ENCODE results near the gene NLGN1. TPM values are rescaled to one million over a fixed set of nuclear protein-coding genes. Genes with fewer than 3 reads are reported as not detected.

Gene NLGN1
- total RNA-seq, 1 donor from 2014 or later, result 10.6 TPM

DNA sequence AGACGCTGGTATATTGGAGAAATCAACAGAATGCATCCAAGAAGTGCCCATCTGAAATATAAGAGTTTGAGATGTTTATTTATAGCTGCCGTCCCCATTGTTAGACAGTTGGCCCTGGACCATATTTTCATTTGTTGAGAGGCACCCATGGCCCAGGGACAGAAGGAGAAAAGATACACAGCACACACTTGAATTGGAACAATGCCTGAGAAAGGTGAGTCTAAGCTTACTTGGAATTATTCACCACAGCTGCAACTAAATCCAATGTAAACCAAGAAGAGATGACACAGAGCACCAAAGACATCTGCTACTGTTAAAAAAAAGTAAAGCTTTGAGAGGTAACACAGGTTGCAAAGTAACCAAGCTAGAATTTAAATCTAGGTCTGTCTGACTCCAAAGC is 936.1 kb downstream of the NLGN1 start:
- no peak for DNase-seq (ENCODE audit: low spot score)

DNA sequence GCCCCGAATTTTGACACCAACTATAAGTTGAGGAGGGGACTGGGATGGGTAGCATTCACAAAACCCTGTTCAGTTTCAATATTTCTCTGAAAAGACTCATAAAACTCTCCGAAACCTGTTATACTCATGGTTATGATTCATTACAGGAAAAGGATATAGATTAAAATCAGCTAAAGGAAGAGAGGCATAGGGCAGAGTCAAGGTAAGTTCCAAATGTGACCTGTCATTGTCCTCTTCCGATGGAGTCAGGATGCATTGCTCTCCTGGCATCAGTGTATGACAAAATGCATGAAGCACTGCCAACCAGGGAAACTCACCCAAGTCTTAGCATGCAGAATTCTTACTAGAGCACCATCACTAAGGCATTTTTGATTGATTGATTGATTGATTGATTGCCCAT is 936.6 kb downstream of the NLGN1 start:
- DNase-seq (ENCODE audit: low spot score), result no peak

DNA sequence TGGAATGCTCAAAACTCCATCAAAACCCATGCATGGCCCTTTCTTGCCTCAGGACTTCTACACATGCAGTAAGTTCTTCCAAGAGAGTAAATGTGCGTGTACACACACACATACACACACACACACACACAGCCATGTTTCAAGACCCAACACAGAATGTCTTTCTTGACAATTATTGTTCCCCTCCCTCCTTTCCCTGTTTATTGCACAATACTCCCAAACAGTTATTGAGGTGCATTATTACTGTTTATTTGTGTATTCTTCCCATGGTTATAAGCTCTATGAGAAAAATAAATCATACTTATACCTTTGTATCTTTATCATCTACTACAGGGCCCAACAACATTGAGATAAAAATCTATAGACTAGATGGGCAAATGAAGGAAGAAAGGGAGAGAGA is 937.8 kb downstream of the NLGN1 start:
- no peak for DNase-seq (ENCODE audit: low spot score)

DNA sequence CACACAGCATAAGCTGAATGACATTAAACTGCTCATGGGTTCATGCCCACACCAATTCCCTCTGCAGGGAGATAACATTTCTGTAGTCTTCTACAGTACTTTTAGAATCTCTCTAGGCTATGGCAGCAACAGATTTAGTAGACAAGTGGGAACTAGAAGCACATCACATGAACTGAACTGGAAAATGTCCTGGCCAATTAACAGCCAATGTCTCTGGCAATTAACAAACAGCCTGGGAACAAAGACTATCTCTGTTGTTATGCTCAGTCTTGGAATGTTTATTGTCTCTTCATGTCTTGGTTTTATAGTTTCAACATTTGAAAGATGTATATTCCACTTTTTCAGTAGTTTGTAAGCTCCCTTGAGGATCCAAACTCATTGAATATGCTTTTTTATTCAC is 938.4 kb downstream of the NLGN1 start:
- DNase-seq (ENCODE audit: low spot score), result no peak

Data from ureter (tissue), 1 donor.